ENCODE data around the gene IL21R. TPM values are rescaled to one million over a fixed set of nuclear protein-coding genes. Genes with fewer than 3 reads are reported as not detected.

IL21R gene
- total RNA-seq, 1 experiment from 2014 or later: not detected

GRCh38 chr16:27386674-27387073 is 15.3 kb upstream of the IL21R start:
- no TSS peak for BruUV-seq (replicated peaks)
- Mint-ChIP-seq H3K27ac (ENCODE audit: unreplicated experiment) (no peak overlapping the region), H3K36me3 (ENCODE audit: insufficient read depth, unreplicated experiment) (no peaks in the 10 kb centered on the region), H3K4me1 (ENCODE audit: low read depth, unreplicated experiment) (no peaks in the 10 kb centered on the region), H3K4me3 (ENCODE audit: low read depth, unreplicated experiment) (no peak overlapping the region), H3K27me3 (ENCODE audit: unreplicated experiment) (peaks cover 87% of the 10 kb centered on the region), H3K9me3 (ENCODE audit: low read depth, unreplicated experiment) (peaks cover 4% of the 10 kb centered on the region)
- CTCF ChIA-PET: no interaction called here
- no peak for TF ChIP-seq CTCF (IDR thresholded peaks at IDR 0.05; ENCODE audit: unreplicated experiment)
- intact Hi-C loops (cut with micrococcal nuclease; ENCODE audit: unreplicated experiment): no loop called here
- DNase-seq: no peak

- H3K27me3 Mint-ChIP-seq (ENCODE audit: unreplicated experiment): peaks cover 87% of the 10 kb centered on the region
- H3K9me3 Mint-ChIP-seq (ENCODE audit: low read depth, unreplicated experiment): peaks cover 4% of the 10 kb centered on the region
- CTCF ChIA-PET: interaction anchor here (0.6 to 1.2 kb wide), 2 partner anchors 13 to 17 kb away, joined by 3 to 5 read pairs; no protein-coding TSS in a partner anchor
- H3K36me3 Mint-ChIP-seq (ENCODE audit: insufficient read depth, unreplicated experiment): no peaks in the 10 kb centered on the region
- intact Hi-C loops (cut with micrococcal nuclease; ENCODE audit: unreplicated experiment): no loop called here
- no TSS peak for BruUV-seq (replicated peaks)
- H3K27ac Mint-ChIP-seq (ENCODE audit: unreplicated experiment): no peak overlapping the region
- DNase-seq: no peak
- H3K4me1 Mint-ChIP-seq (ENCODE audit: low read depth, unreplicated experiment): no peaks in the 10 kb centered on the region
- no peak overlapping the region for H3K4me3 Mint-ChIP-seq (ENCODE audit: low read depth, unreplicated experiment)
- TF ChIP-seq CTCF (IDR thresholded peaks at IDR 0.05; ENCODE audit: unreplicated experiment): no peak
These were observed 14.2 kb upstream of the IL21R start for GRCh38 chr16:27387724-27388123.

GRCh38 chr16:27389272-27389961 is 12.6 kb upstream of the IL21R start:
- Mint-ChIP-seq H3K36me3 (ENCODE audit: insufficient read depth, unreplicated experiment) (no peaks in the 10 kb centered on the region), H3K27me3 (ENCODE audit: unreplicated experiment) (peaks cover 87% of the 10 kb centered on the region), H3K4me3 (ENCODE audit: low read depth, unreplicated experiment) (no peak overlapping the region), H3K4me1 (ENCODE audit: low read depth, unreplicated experiment) (no peaks in the 10 kb centered on the region), H3K27ac (ENCODE audit: unreplicated experiment) (no peak overlapping the region), H3K9me3 (ENCODE audit: low read depth, unreplicated experiment) (peaks cover 4% of the 10 kb centered on the region)
- DNase-seq: no peak
- intact Hi-C loops (cut with micrococcal nuclease; ENCODE audit: unreplicated experiment): no loop called here
- no TSS peak for BruUV-seq (replicated peaks)
- TF ChIP-seq CTCF (IDR thresholded peaks at IDR 0.05; ENCODE audit: unreplicated experiment): no peak
- CTCF ChIA-PET: no interaction called here

GRCh38 chr16:27390151-27390550 is 11.8 kb upstream of the IL21R start:
- peaks cover 8% of the 10 kb centered on the region for H3K9me3 Mint-ChIP-seq (ENCODE audit: low read depth, unreplicated experiment)
- peaks cover 87% of the 10 kb centered on the region for H3K27me3 Mint-ChIP-seq (ENCODE audit: unreplicated experiment)
- H3K27ac Mint-ChIP-seq (ENCODE audit: unreplicated experiment): no peak overlapping the region
- intact Hi-C loops (cut with micrococcal nuclease; ENCODE audit: unreplicated experiment): no loop called here
- no TSS peak for BruUV-seq (replicated peaks)
- no peak for DNase-seq
- no peak overlapping the region for H3K4me3 Mint-ChIP-seq (ENCODE audit: low read depth, unreplicated experiment)
- H3K4me1 Mint-ChIP-seq (ENCODE audit: low read depth, unreplicated experiment): no peaks in the 10 kb centered on the region
- TF ChIP-seq CTCF (IDR thresholded peaks at IDR 0.05; ENCODE audit: unreplicated experiment): no peak
- H3K36me3 Mint-ChIP-seq (ENCODE audit: insufficient read depth, unreplicated experiment): no peaks in the 10 kb centered on the region
- CTCF ChIA-PET: no interaction called here

Measured in Calu3 (cell line).